Activated CD4-positive, alpha-beta T cell treated with anti-CD3 and anti-CD28 coated beads, Interleukin-10, Interleukin-2, amounts not matched to agents 100 ng/mL and 50 ng/mL, durations not matched to agents 16 hours and 8 hours (primary cell): ENCODE results near the gene MARCHF2.
A peak's percentile ranks its signal among the peaks of the same experiment; 100 is the strongest.

Source experiments
- DNase-seq: peaks from one replicate; pipeline ENCODE4 v3.0.0-alpha.2; 2020

The MARCHF2 gene

GRCh38 chr19:8482696-8483095 lies 69.6 kb downstream of the MARCHF2 start:
- DNase-seq = no peak

GRCh38 chr19:8483165-8483564 lies 70.1 kb downstream of the MARCHF2 start:
- no peak for DNase-seq

- no peak for DNase-seq
Measured at GRCh38 chr19:8484331-8484894, 71.3 kb downstream of the MARCHF2 start.

- DNase-seq = no peak
Measured at GRCh38 chr19:8485561-8486371, 72.7 kb downstream of the MARCHF2 start.

GRCh38 chr19:8486661-8487136 lies 73.6 kb downstream of the MARCHF2 start:
- DNase-seq = no peak

- DNase-seq = peak; percentile 70
Measured at GRCh38 chr19:8487137-8487851, 74.2 kb downstream of the MARCHF2 start.

- no peak for DNase-seq
Measured at GRCh38 chr19:8488365-8488764, 75.3 kb downstream of the MARCHF2 start.
